Heart right ventricle (tissue), 16 donors: Measurements from ENCODE around the gene PLCD3. TPM values are rescaled to one million over a fixed set of nuclear protein-coding genes. Genes with fewer than 3 reads are reported as not detected.
A peak's percentile ranks its signal among the peaks of the same experiment; 100 is the strongest.

ENCODE experiments used
- ATAC-seq, 8 donors: fragments of 200-7000 bp; cut with Tn5 transposase; one replicate each; pipeline ENCODE4 v1.9.1; 2020; ENCODE audit warnings: mild to moderate bottlenecking in 8 of 8, moderate library complexity in 8 of 8, moderate number of reproducible peaks in 1 of 8
- DNase-seq, 2 donors: peaks; one replicate each; pipeline ENCODE4 v3.0.0-alpha.2; 2020
- H3K27ac ChIP-seq, 10 donors: fragments of 200-600 bp; sonication (generic) in 2 of 10; one replicate each; pipeline versions ENCODE4 v1.5.0 to v1.8.0; 2020 to 2022; ENCODE audit warnings: mild to moderate bottlenecking in 3 of 10
- H3K27me3 ChIP-seq, 7 donors: fragments of 200-600 bp; one replicate each; pipeline ENCODE4 v1.8.0; 2021 to 2022; ENCODE audit warnings: mild to moderate bottlenecking in 2 of 7
- H3K36me3 ChIP-seq, 9 donors: fragments of 200-600 bp; sonication (generic) in 1 of 9; one replicate each; pipeline versions ENCODE4 v1.5.0 to v1.8.0; 2020 to 2022; ENCODE audit warnings: mild to moderate bottlenecking in 2 of 9
- H3K4me1 ChIP-seq, 9 donors: fragments of 200-600 bp; sonication (generic) in 1 of 9; one replicate each; pipeline versions ENCODE4 v1.5.0 to v1.8.0; 2020 to 2022; ENCODE audit warnings: mild to moderate bottlenecking in 4 of 9
- H3K4me3 ChIP-seq, 10 donors: fragments of 200-600 bp; sonication (generic) in 2 of 10; one replicate each; pipeline versions ENCODE4 v1.5.0 to v1.8.0; 2020 to 2022; ENCODE audit warnings: mild to moderate bottlenecking in 7 of 10, moderate library complexity in 2 of 10
- H3K9me3 ChIP-seq, 11 donors: fragments of 200-600 bp in 10 of 11; sonication (generic) in 2 of 11; one replicate each; pipeline versions ENCODE4 v1.5.0 to v1.8.0; 2013 to 2022; ENCODE audit warnings: mild to moderate bottlenecking in 2 of 11, control low read depth in 1 of 11, moderate library complexity in 1 of 11
- WGBS, 2 donors: extraction: QIAGEN DNeasy Blood & Tissue Kit; methylation state at CpG; one replicate each; pipeline ENCODE4 v1.1.7; 2013; ENCODE audit warnings: inconsistent platforms in 1 of 2; 5-methylcytosine and 5-hydroxymethylcytosine counted together
- intact Hi-C, 10 donors: fragments of 100-400 bp; cut with DNase I; formaldehyde crosslinking; loops; one replicate each; pipeline versions ENCODE4 v1.11.1 to v1.14.2; 2022
- polyA plus RNA-seq, 2 donors: library from polyadenylated mRNA; stranded (reverse); fragments of 200-250 nt; gene quantifications; one replicate each; pipeline ENCODE4 v1.2.3, GENCODE V29; 2013
- total RNA-seq, 10 donors: library from RNA; stranded (reverse); fragmentation: NEBNext Ultra II Directional in 3 of 10; extraction: Animal tissue kit (Norgen Biotek cat#: 25700) in 3 of 10; gene quantifications; one replicate each; pipeline versions ENCODE4 v1.2.1 to v1.2.4, GENCODE V29; 2021 to 2023
- TF ChIP-seq, protein P1 (sequence below), 9 donors: fragments of 200-600 bp; sonication (generic) in 2 of 9; IDR thresholded peaks; one replicate each; pipeline versions ENCODE4 v1.5.0 to v1.8.0; 2021 to 2022; ENCODE audit warnings: antibody characterized with exemption in 9 of 9, mild to moderate bottlenecking in 5 of 9, moderate library complexity in 1 of 9
- donor health status: Arrhythmogenic right ventricular cardiomyopathy.
- donor health status: ischemic (EF 13 %, LVEDD 7.1; RV severe dilation, severe dysfunction).
- donor health status: healthy with polysubstance abuse.
- donor health status: DM: no; HTN: yes; CAD: no.
- donor health status: DM: no; HTN: no; CAD: no.
- donor health status: ischemic (EF 25% LVEDD 6.9; RV normal size, moderate dysfunction).
- donor health status: ischemic (EF 25% LVEDD 5.7; RV mildly dilated, moderate dysfunction).
- donor health status: healthy.
- donor health status: DM: yes; HTN: yes; CAD: no.
- donor health status: Ischemic cardiomyopathy.
- donor health status: ischemic (EF 35%, LVEDD 5.7; RV mildly dilated, moderate dysfunction).
- donor health status: nonischemic (EF 11% LVEDD 7.7; RV severe dilation, severe dysfunction).
- donor health status: DM: yes; HTN: yes; CAD: no.
- donor health status: PGD.
- donor health status: ischemic (EF 29% LVEDD 5.4; RV normal size, mild dysfunction).
- donor health status: nonischemic (EF 23%, LVEDD 6.1; RV moderate dilation, normal function).

Gene PLCD3
- total and polyA plus RNA-seq, 12 donors = 44.6 to 188 (median 112) TPM

- H3K9me3 ChIP-seq = no peaks in the 10 kb centered on the region
- peak; percentile 41 to 48 for DNase-seq
- intact Hi-C loops = loop anchor here in 1 of 10 donors (10.0 kb wide), 1 partner anchor 329 kb away; no protein-coding TSS in a partner anchor
- H3K4me3 ChIP-seq = no peak overlapping the region
- WGBS, 2 donors = 47 to 62% methylated on average over 9 of the region's 9 CpGs
- ATAC-seq = peak; percentile 46 to 91 (median 72)
- TF ChIP-seq, protein P1, sequence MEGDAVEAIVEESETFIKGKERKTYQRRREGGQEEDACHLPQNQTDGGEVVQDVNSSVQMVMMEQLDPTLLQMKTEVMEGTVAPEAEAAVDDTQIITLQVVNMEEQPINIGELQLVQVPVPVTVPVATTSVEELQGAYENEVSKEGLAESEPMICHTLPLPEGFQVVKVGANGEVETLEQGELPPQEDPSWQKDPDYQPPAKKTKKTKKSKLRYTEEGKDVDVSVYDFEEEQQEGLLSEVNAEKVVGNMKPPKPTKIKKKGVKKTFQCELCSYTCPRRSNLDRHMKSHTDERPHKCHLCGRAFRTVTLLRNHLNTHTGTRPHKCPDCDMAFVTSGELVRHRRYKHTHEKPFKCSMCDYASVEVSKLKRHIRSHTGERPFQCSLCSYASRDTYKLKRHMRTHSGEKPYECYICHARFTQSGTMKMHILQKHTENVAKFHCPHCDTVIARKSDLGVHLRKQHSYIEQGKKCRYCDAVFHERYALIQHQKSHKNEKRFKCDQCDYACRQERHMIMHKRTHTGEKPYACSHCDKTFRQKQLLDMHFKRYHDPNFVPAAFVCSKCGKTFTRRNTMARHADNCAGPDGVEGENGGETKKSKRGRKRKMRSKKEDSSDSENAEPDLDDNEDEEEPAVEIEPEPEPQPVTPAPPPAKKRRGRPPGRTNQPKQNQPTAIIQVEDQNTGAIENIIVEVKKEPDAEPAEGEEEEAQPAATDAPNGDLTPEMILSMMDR (IDR thresholded peaks at IDR 0.05) = peak in 3 of 9 donors; percentile 8 to 32 (median 32)
- peaks cover 0 to 100% (median 62%) of the 10 kb centered on the region in 9 donors for H3K36me3 ChIP-seq
- peak overlapping the region; percentile 14 to 94 (median 78) for H3K27ac ChIP-seq
- H3K27me3 ChIP-seq = no peaks in the 10 kb centered on the region
- peaks cover 7 to 82% (median 49%) of the 10 kb centered on the region in 9 donors for H3K4me1 ChIP-seq
These were observed 29.0 kb downstream of the PLCD3 start for GRCh38 chr17:45103269-45103795.

GRCh38 chr17:45102856-45103255 is 29.5 kb downstream of the PLCD3 start:
- DNase-seq (no peak), ATAC-seq (no peak)
- TF ChIP-seq, protein P1 (IDR thresholded peaks at IDR 0.05) = no peak
- peaks cover 6 to 82% (median 49%) of the 10 kb centered on the region in 9 donors for H3K4me1 ChIP-seq
- H3K27me3 ChIP-seq = no peaks in the 10 kb centered on the region
- intact Hi-C loops = loop anchor here in 1 of 10 donors (10.0 kb wide), 1 partner anchor 328 kb away; no protein-coding TSS in a partner anchor
- H3K4me3 ChIP-seq = no peak overlapping the region
- H3K36me3 ChIP-seq = peaks cover 0 to 100% (median 66%) of the 10 kb centered on the region in 9 donors
- no peaks in the 10 kb centered on the region for H3K9me3 ChIP-seq
- 60 to 72% methylated on average over 9 of the region's 9 CpGs for WGBS, 2 donors
- H3K27ac ChIP-seq = peak overlapping the region; percentile 5 to 94 (median 74)

DNA sequence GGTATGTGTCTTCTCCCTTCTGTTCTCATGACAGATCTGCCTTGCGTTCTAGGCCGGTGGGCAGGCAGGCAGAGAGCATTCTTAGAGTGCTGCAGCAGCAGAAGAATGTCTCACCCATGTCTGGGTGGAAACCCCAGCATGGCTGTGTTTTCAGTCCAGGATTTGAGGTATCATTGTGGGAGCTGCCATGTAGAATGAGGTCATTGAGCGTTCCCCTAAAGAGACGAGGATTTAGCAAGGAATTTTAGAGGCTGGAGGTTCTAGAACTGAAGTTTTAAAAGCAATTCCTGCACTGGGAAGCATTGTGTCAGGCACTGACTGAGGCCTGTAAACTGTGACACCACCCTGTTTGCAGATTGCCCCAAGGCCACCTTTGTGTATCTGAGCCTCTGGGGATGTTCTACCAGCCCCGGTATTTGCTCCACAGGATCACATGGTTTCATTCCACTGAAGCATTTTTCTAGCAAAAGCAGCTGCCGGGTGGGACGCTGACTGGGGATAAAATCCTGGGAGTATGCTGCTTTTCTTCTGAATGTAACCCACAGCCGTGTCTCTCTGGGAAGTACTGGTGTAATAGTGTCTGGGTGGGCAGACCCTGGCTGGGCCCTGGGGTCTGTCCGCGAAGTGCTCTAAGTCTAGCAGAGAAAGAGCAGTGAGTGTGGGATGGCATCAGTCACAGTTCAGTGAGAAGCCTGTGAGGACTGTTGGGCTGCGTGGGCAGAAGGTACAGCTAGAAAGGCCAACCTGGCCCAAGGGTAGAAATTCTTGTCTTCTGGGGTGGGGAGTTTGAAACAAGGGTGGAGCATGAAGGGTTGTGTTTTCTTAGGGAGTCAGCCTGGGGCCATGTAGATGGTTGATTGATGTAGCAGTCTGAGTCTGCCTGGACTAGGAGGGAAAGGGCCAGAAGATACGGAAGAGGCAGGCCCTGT is 30.2 kb downstream of the PLCD3 start:
- H3K9me3 ChIP-seq = no peaks in the 10 kb centered on the region
- intact Hi-C loops = loop anchor here in 2 of 10 donors (1.0 to 10.0 kb wide), 2 partner anchors 323 to 327 kb away; no protein-coding TSS in a partner anchor
- no peak for ATAC-seq
- H3K36me3 ChIP-seq = peaks cover 0 to 100% (median 71%) of the 10 kb centered on the region in 9 donors
- TF ChIP-seq, protein P1 (IDR thresholded peaks at IDR 0.05) = no peak
- peaks cover 6 to 78% (median 47%) of the 10 kb centered on the region in 9 donors for H3K4me1 ChIP-seq
- no peak for DNase-seq
- no peaks in the 10 kb centered on the region for H3K27me3 ChIP-seq
- H3K27ac ChIP-seq = peak overlapping the region; percentile 5 to 94 (median 70)
- 76 to 77% methylated on average over 12 of the region's 12 CpGs for WGBS, 2 donors
- no peak overlapping the region for H3K4me3 ChIP-seq

GRCh38 chr17:45101546-45101882 is 30.8 kb downstream of the PLCD3 start:
- DNase-seq (no peak), ATAC-seq (no peak)
- Histone ChIP-seq H3K4me1 (peaks cover 6 to 73% (median 42%) of the 10 kb centered on the region in 9 donors), H3K9me3 (no peaks in the 10 kb centered on the region), H3K36me3 (peaks cover 0 to 100% (median 72%) of the 10 kb centered on the region in 9 donors), H3K27ac (peak overlapping the region in 4 of 10 donors; percentile 15 to 94 (median 76)), H3K4me3 (no peak overlapping the region), H3K27me3 (no peaks in the 10 kb centered on the region)
- TF ChIP-seq, protein P1 (IDR thresholded peaks at IDR 0.05) = no peak
- intact Hi-C loops = loop anchor here in 2 of 10 donors (1.0 to 10.0 kb wide), 2 partner anchors 322 to 327 kb away; no protein-coding TSS in a partner anchor
- 80 to 87% methylated on average over 9 of the region's 9 CpGs for WGBS, 2 donors
